ENCODE results near the gene GAD1.
A peak's percentile ranks its signal among the peaks of the same experiment; 100 is the strongest.

Gene GAD1

GRCh38 chr2:170823088-170823897, 6.6 kb downstream of the GAD1 start:
- Histone ChIP-seq H3K27ac (no peak overlapping the region), H3K36me3 (replicated peaks) (no peaks in the 10 kb centered on the region), H3K4me3 (ENCODE audit: low read depth, low read length) (peak overlapping the region; percentile 27), H3K27me3 (replicated peaks) (peaks cover 81% of the 10 kb centered on the region)
- TF ChIP-seq CTCF (IDR thresholded peaks at IDR 0.05; ENCODE audit: low read depth, low read length, missing control alignments) = no peak
- in situ Hi-C loops (cut with HindIII; ENCODE audit: low pct_ligation_motif_present, low sequenced_read_pairs) = loop anchor here (25.0 kb wide), 1 partner anchor 411 kb away; no protein-coding TSS in a partner anchor
- DNase-seq = no peak

GRCh38 chr2:170823898-170824215, 7.2 kb downstream of the GAD1 start:
- in situ Hi-C loops (cut with HindIII; ENCODE audit: low pct_ligation_motif_present, low sequenced_read_pairs) = loop anchor here (25.0 kb wide), 1 partner anchor 412 kb away; no protein-coding TSS in a partner anchor
- DNase-seq = no peak
- no peak overlapping the region for H3K27ac ChIP-seq
- no peak for TF ChIP-seq CTCF (IDR thresholded peaks at IDR 0.05; ENCODE audit: low read depth, low read length, missing control alignments)
- peaks cover 77% of the 10 kb centered on the region for H3K27me3 ChIP-seq (replicated peaks)
- no peaks in the 10 kb centered on the region for H3K36me3 ChIP-seq (replicated peaks)
- H3K4me3 ChIP-seq (ENCODE audit: low read depth, low read length) = no peak overlapping the region

GRCh38 chr2:170824526-170825015, 7.9 kb downstream of the GAD1 start:
- H3K27me3 ChIP-seq (replicated peaks) = peaks cover 71% of the 10 kb centered on the region
- no peak for TF ChIP-seq CTCF (IDR thresholded peaks at IDR 0.05; ENCODE audit: low read depth, low read length, missing control alignments)

GRCh38 chr2:170827841-170828532, 11.3 kb downstream of the GAD1 start:
- no peak for DNase-seq
- Histone ChIP-seq H3K27me3 (replicated peaks) (peaks cover 37% of the 10 kb centered on the region), H3K36me3 (replicated peaks) (no peaks in the 10 kb centered on the region), H3K4me3 (ENCODE audit: low read depth, low read length) (no peak overlapping the region), H3K27ac (no peak overlapping the region)
- no peak for TF ChIP-seq CTCF (IDR thresholded peaks at IDR 0.05; ENCODE audit: low read depth, low read length, missing control alignments)
- in situ Hi-C loops (cut with HindIII; ENCODE audit: low pct_ligation_motif_present, low sequenced_read_pairs) = no loop called here

More at GRCh38 chr2:170824526-170825015, 7.9 kb downstream of the GAD1 start:
- H3K36me3 ChIP-seq (replicated peaks) = no peaks in the 10 kb centered on the region
- no peak overlapping the region for H3K4me3 ChIP-seq (ENCODE audit: low read depth, low read length)
- in situ Hi-C loops (cut with HindIII; ENCODE audit: low pct_ligation_motif_present, low sequenced_read_pairs) = loop anchor here (25.0 kb wide), 1 partner anchor 412 kb away; no protein-coding TSS in a partner anchor
- no peak for DNase-seq
- H3K27ac ChIP-seq = no peak overlapping the region

GRCh38 chr2:170828533-170828916, 11.8 kb downstream of the GAD1 start:
- Histone ChIP-seq H3K4me3 (ENCODE audit: low read depth, low read length) (no peak overlapping the region), H3K36me3 (replicated peaks) (no peaks in the 10 kb centered on the region), H3K27ac (no peak overlapping the region), H3K27me3 (replicated peaks) (peaks cover 33% of the 10 kb centered on the region)
- in situ Hi-C loops (cut with HindIII; ENCODE audit: low pct_ligation_motif_present, low sequenced_read_pairs) = no loop called here
- DNase-seq = no peak
- TF ChIP-seq CTCF (IDR thresholded peaks at IDR 0.05; ENCODE audit: low read depth, low read length, missing control alignments) = no peak

All from brain microvascular endothelial cell (primary cell).